H1 (cell line): ENCODE data around the gene CHN2. TPM values are rescaled to one million over a fixed set of nuclear protein-coding genes. Genes with fewer than 3 reads are reported as not detected.

Source experiments
- CTCF ChIA-PET: fragments of 300-600 bp; sonication (Branson Sonifier 250); formaldehyde crosslinking; loops from one replicate; lab custom pipeline; 2021; ENCODE audit not compliant: partially characterized antibody; lab: Charles Lee
- POLR2A ChIA-PET: fragments of 300-600 bp; sonication (Branson Sonifier 250); formaldehyde crosslinking; loops from one replicate; lab custom pipeline; 2021; ENCODE audit warnings: inconsistent platforms; ENCODE audit not compliant: partially characterized antibody; lab: Charles Lee
- DNase-seq, 2 experiments: peaks; one replicate each; pipeline versions ENCODE4 v3.0.0 to v3.0.0-alpha.2; 2010 to 2022; ENCODE audit warnings: low spot score in 2 of 2, low read depth in 1 of 2, mixed read lengths in 1 of 2
- FAIRE-seq: peaks from 2 replicates; lab custom pipeline; 2011; peaks lifted over from hg19 to GRCh38; lab: Jason Lieb, UNC
- H2AFZ ChIP-seq: 2 replicates; pipeline ENCODE4 v1.8.1; 2012; ENCODE audit warnings: low read length, inconsistent platforms
- H2AK5ac ChIP-seq: 2 replicates; pipeline ENCODE4 v1.6.1; 2013; ENCODE audit warnings: low read depth, low read length
- H2BK120ac ChIP-seq: replicated peaks from 2 replicates; pipeline ENCODE3; 2013; ENCODE audit warnings: low read depth, low read length, inconsistent platforms
- H2BK12ac ChIP-seq: 2 replicates; pipeline ENCODE4 v1.6.1; 2013; ENCODE audit warnings: low read depth, low read length
- H2BK15ac ChIP-seq: 2 replicates; pipeline ENCODE4 v1.6.1; 2013; ENCODE audit warnings: low read length
- H2BK20ac ChIP-seq: 2 replicates; pipeline ENCODE4 v1.6.1; 2013; ENCODE audit warnings: low read length
- H2BK5ac ChIP-seq: 2 replicates; pipeline ENCODE4 v1.6.1; 2013; ENCODE audit warnings: low read depth, low read length
- H3K14ac ChIP-seq: 2 replicates; pipeline ENCODE4 v1.6.1; 2013; ENCODE audit warnings: inconsistent platforms; ENCODE audit not compliant: insufficient read length
- H3K18ac ChIP-seq: 2 replicates; pipeline ENCODE4 v1.6.1; 2013; ENCODE audit warnings: low read length; ENCODE audit errors: extremely low read depth
- H3K23ac ChIP-seq: 2 replicates; pipeline ENCODE4 v1.6.1; 2013; ENCODE audit warnings: inconsistent platforms; ENCODE audit not compliant: insufficient read length
- H3K23me2 ChIP-seq: 2 replicates; pipeline ENCODE4 v1.6.1; 2013; ENCODE audit warnings: low read depth, low read length
- H3K27ac ChIP-seq: 2 replicates; pipeline ENCODE4 v1.6.1; 2011; ENCODE audit warnings: low read depth, low read length, inconsistent platforms
- H3K27me3 ChIP-seq, 4 experiments: replicated peaks in 1 of 4; 1 replicate in 1 of 4; 2 replicates in 3 of 4; pipeline versions ENCODE4 v1.6.1 to v1.8.1; 2011 to 2013; ENCODE audit warnings: low read length in 3 of 4, mild to moderate bottlenecking in 3 of 4, inconsistent platforms in 2 of 4, mixed read lengths in 2 of 4, moderate library complexity in 1 of 4; ENCODE audit not compliant: control insufficient read depth in 3 of 4, insufficient read depth in 3 of 4; ENCODE audit errors: extremely low read depth in 1 of 4
- H3K36me3 ChIP-seq, 4 experiments: 2 replicates each; pipeline versions ENCODE4 v1.6.1 to v1.8.1; 2011 to 2013; ENCODE audit warnings: mild to moderate bottlenecking in 4 of 4, low read length in 3 of 4, moderate library complexity in 2 of 4, control low read depth in 1 of 4, inconsistent platforms in 1 of 4; ENCODE audit not compliant: insufficient read depth in 4 of 4, control insufficient read depth in 2 of 4
- H3K4ac ChIP-seq: replicated peaks from 2 replicates; pipeline ENCODE3; 2013; ENCODE audit warnings: low read length, low read depth, mixed read lengths, inconsistent platforms; ENCODE audit not compliant: insufficient read length
- H3K4me1 ChIP-seq, 4 experiments: replicated peaks in 1 of 4; 1 replicate in 1 of 4; 2 replicates in 3 of 4; pipeline versions ENCODE4 v1.6.1 to v1.8.1; 2011 to 2013; ENCODE audit warnings: low read length in 3 of 4, inconsistent platforms in 2 of 4, mixed read lengths in 1 of 4; ENCODE audit not compliant: insufficient read depth in 4 of 4, control insufficient read depth in 3 of 4
- H3K4me2 ChIP-seq, 2 experiments: 2 replicates each; pipeline versions ENCODE4 v1.6.1 to v1.8.1; 2011 to 2013; ENCODE audit warnings: low read depth in 2 of 2, low read length in 2 of 2, control low read depth in 1 of 2, inconsistent platforms in 1 of 2, mild to moderate bottlenecking in 1 of 2; ENCODE audit not compliant: insufficient read depth in 1 of 2
- H3K4me3 ChIP-seq, 4 experiments: fragments of 200-600, 300-600 bp in 1 of 4; sonication (generic), shearing (Covaris generic), sonication (Bioruptor Twin) in 1 of 4; 2 replicates each; pipeline versions ENCODE4 v1.5.1 to v1.8.1; 2011 to 2016; ENCODE audit warnings: low read length in 4 of 4, low read depth in 3 of 4, control low read depth in 2 of 4, inconsistent platforms in 2 of 4, mild to moderate bottlenecking in 2 of 4, mixed read lengths in 1 of 4, moderate library complexity in 1 of 4; ENCODE audit not compliant: insufficient read depth in 2 of 4; ENCODE audit errors: extremely low read depth in 1 of 4
- H3K56ac ChIP-seq: replicated peaks from 2 replicates; pipeline ENCODE3; 2013; ENCODE audit warnings: low read depth, mild to moderate bottlenecking, mixed read lengths, low read length, inconsistent platforms; ENCODE audit not compliant: insufficient read length
- H3K79me1 ChIP-seq: 2 replicates; pipeline ENCODE4 v1.6.1; 2013; ENCODE audit warnings: low read depth, low read length, control low read depth
- H3K79me2 ChIP-seq, 2 experiments: 2 replicates each; pipeline versions ENCODE4 v1.6.1 to v1.8.1; 2012 to 2013; ENCODE audit warnings: low read length in 2 of 2, mild to moderate bottlenecking in 2 of 2, inconsistent platforms in 1 of 2; ENCODE audit not compliant: insufficient read depth in 2 of 2, control insufficient read depth in 1 of 2
- H3K9ac ChIP-seq, 4 experiments: replicated peaks in 1 of 4; 1 replicate in 1 of 4; 2 replicates in 3 of 4; pipeline versions ENCODE4 v1.6.1 to v1.8.1; 2011 to 2013; ENCODE audit warnings: low read depth in 3 of 4, low read length in 3 of 4, control low read depth in 2 of 4, mild to moderate bottlenecking in 2 of 4, moderate library complexity in 2 of 4, inconsistent platforms in 1 of 4; ENCODE audit errors: extremely low read depth in 1 of 4
- H3K9me3 ChIP-seq, 2 experiments: 2 replicates each; pipeline versions ENCODE4 v1.6.1 to v1.8.1; 2012 to 2013; ENCODE audit warnings: mild to moderate bottlenecking in 2 of 2, moderate library complexity in 2 of 2, control low read depth in 1 of 2, inconsistent platforms in 1 of 2, low read depth in 1 of 2, low read length in 1 of 2, mixed read lengths in 1 of 2; ENCODE audit not compliant: insufficient read depth in 2 of 2
- H4K20me1 ChIP-seq, 2 experiments: replicated peaks in 1 of 2; 2 replicates each; pipeline versions ENCODE3 to v1.8.1; 2011 to 2013; ENCODE audit warnings: inconsistent platforms in 2 of 2, low read length in 2 of 2, mild to moderate bottlenecking in 1 of 2; ENCODE audit not compliant: insufficient read depth in 2 of 2, control insufficient read depth in 1 of 2
- H4K5ac ChIP-seq: 2 replicates; pipeline ENCODE4 v1.6.1; 2013; ENCODE audit warnings: low read length, low read depth, mixed read lengths, inconsistent platforms; ENCODE audit not compliant: insufficient read length
- H4K8ac ChIP-seq: 2 replicates; pipeline ENCODE4 v1.8.0; 2013; ENCODE audit warnings: mild to moderate bottlenecking, moderate library complexity, low read length, inconsistent platforms; ENCODE audit not compliant: insufficient read depth; ENCODE audit errors: extremely low read depth
- H4K91ac ChIP-seq: replicated peaks from 2 replicates; pipeline ENCODE3; 2013; ENCODE audit warnings: low read length, mixed read lengths, inconsistent platforms; ENCODE audit not compliant: insufficient read length
- ATF3 ChIP-seq: IDR thresholded peaks from 2 replicates; pipeline ENCODE4 v1.6.1; 2011; ENCODE audit warnings: low read depth, mild to moderate bottlenecking, low read length; ENCODE audit not compliant: insufficient read depth
- CTBP2 ChIP-seq: IDR thresholded peaks from 2 replicates; pipeline ENCODE4 v1.7.0; 2011; ENCODE audit warnings: borderline replicate concordance, mild to moderate bottlenecking, moderate library complexity, mixed read lengths, low read length; ENCODE audit not compliant: insufficient read depth, insufficient read length
- SIRT6 ChIP-seq: IDR thresholded peaks from one replicate; pipeline ENCODE4 v1.7.1; 2012; ENCODE audit warnings: low read length, inconsistent platforms
- WGBS, 2 experiments: shearing (Covaris generic) in 1 of 2; methylation state at CpG; one replicate each; pipeline versions ENCODE4 v1.1.6 to v1.1.7; 2013 to 2015; ENCODE audit warnings: low lambda C conversion rate in 2 of 2, mixed read lengths in 2 of 2, inconsistent platforms in 1 of 2, low coverage in 1 of 2, missing lambda C conversion rate in 1 of 2; ENCODE audit not compliant: insufficient replicate concordance in 2 of 2, insufficient coverage in 1 of 2, insufficient read length in 1 of 2; ENCODE audit errors: extremely low coverage in 1 of 2, missing lambda C conversion rate in 1 of 2; 5-methylcytosine and 5-hydroxymethylcytosine counted together
- polyA plus RNA-seq, 7 experiments: library from polyadenylated mRNA; depleted of rRNA in 3 of 7; stranded (reverse) in 5 of 7; unstranded in 2 of 7; fragments of >200 nt in 5 of 7; fragments of 200-250 nt in 2 of 7; gene quantifications; 1 replicate in 5 of 7; 2 replicates in 1 of 7; 4 replicates in 1 of 7; pipeline versions ENCODE4 v1.2.1 to v1.2.3, GENCODE V29; 2011 to 2013; ENCODE audit warnings: missing spikeins in 2 of 7, mixed read lengths in 2 of 7
- total RNA-seq: library from RNA; stranded (reverse); fragmentation: NEBNext Ultra II Directional; extraction: Animal tissue kit (Norgen Biotek cat#: 25700); gene quantifications from 2 replicates; pipeline ENCODE4 v1.2.1, GENCODE V29; 2021

CHN2 gene
- total and polyA plus RNA-seq, 2 of the 8 experiments (the other 6 are each of a cell fraction or from before 2014, with no cell fraction given), result 2.9 to 4.8 TPM

GRCh38 chr7:29482056-29482455, 287.5 kb downstream of the CHN2 start:
- Histone ChIP-seq H2AFZ (no peak overlapping the region), H3K4ac (no peak overlapping the region), H3K9me3 (no peaks in the 10 kb centered on the region), H4K5ac (no peak overlapping the region), H3K14ac (no peak overlapping the region), H3K79me1 (no peaks in the 10 kb centered on the region), H3K9ac (no peak overlapping the region), H2BK20ac (peak overlapping the region; percentile 28; the same call in 1 of the 2 replicates), H2BK15ac (0 out of 2 replicates have a peak overlapping the region, but pooled peaks have one; percentile 40), H2BK12ac (no peak overlapping the region), H2AK5ac (no peak overlapping the region), H3K36me3 (no peaks in the 10 kb centered on the region), H3K79me2 (no peaks in the 10 kb centered on the region), H4K91ac (no peak overlapping the region), H2BK5ac (no peak overlapping the region), H4K20me1 (no peaks in the 10 kb centered on the region), H2BK120ac (no peak overlapping the region), H3K27me3 (no peaks in the 10 kb centered on the region; a peak in 2 of 7 replicates), H3K56ac (no peak overlapping the region), H3K4me1 (peaks cover 0 to 8% (median under 1%) of the 10 kb centered on the region in 4 experiments; a peak in 3 of 7 replicates), H3K23ac (no peak overlapping the region), H3K4me2 (no peak overlapping the region), H3K27ac (no peak overlapping the region), H3K18ac (no peak overlapping the region), H3K23me2 (no peaks in the 10 kb centered on the region), H4K8ac (no peak overlapping the region), H3K4me3 (no peak overlapping the region)
- TF ChIP-seq CTBP2 (no peak), SIRT6 (no peak), ATF3 (no peak)
- 92% methylated on average over 4 of the region's 4 CpGs; no CpG with 5 or more reads in 1 of the 2 experiments for WGBS, 2 experiments
- ChIA-PET CTCF (interaction anchor here (0.7 to 2.9 kb wide), 4 partner anchors 14 to 561 kb away, joined by 3 to 9 read pairs (median 3); no protein-coding TSS in a partner anchor), POLR2A (no interaction called here)
- FAIRE-seq (no peak), DNase-seq (no peak)
